ENCODE results near the gene CENPP. TPM values are rescaled to one million over a fixed set of nuclear protein-coding genes. Genes with fewer than 3 reads are reported as not detected.
A peak's percentile ranks its signal among the peaks of the same experiment; 100 is the strongest.

Gene CENPP
- total RNA-seq, 1 donor from 2014 or later, result 4.3 TPM

DNA sequence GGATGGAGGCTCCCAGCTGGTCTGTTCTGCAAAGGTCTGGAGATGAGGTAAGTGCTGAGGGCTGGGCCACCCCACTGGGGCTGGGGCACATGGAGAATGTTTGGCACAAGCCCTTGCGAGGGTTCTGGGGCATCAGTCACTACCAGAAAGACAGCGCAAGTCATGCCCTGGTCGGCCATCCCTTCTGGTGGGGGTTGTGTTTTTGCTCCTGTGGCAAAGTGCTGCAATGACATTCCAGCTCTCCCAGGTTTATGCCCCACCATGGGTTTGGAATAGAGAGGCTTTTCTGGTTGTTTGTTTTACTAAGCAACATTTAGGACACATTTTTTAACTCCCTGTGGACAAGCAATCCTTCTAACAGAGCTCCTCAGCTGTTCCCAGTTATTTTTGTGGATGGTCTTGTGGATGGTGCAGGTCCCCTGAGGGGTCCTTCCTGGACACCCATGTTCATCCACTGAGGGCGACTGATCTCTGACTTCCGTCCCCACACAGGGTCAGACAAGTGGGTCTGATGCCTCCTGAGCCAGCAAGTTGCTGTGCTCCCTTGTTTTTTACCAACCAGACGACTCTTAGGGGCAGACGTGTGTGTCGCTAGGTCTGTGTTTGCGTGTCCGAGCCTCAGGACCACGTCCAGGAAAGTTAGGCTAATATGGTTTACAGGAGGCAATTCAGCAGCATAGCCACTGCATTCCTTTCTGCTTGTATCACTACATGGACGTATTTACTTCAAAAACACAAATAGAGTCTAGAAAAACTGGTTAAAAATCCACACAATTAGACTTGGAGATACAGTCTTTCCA lies 274.9 kb downstream of the CENPP start:
- ATAC-seq (peak; percentile 76), DNase-seq (no peak)
- intact Hi-C loops (cut with micrococcal nuclease), result no loop called here

DNA sequence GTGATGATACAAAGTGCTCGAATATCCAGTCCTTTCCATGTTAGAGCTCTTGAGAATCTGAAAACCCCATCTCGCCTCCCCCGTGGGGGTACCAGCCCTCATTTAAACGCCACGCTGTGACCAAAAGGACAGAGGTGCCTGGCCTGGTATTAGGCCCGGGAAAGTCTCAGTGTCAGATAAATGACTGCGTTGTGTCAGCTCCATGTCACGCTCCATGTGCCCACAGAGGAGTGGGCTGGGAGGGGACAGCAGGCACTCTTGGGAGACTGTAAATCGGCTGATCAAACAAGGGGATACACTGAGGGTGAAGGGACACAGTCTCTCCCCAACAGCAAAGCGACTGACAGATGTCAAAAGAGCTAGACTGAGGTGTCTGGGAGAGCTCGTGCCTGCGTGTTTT lies 275.7 kb downstream of the CENPP start:
- DNase-seq (no peak), ATAC-seq (no peak)
- intact Hi-C loops (cut with micrococcal nuclease), result no loop called here

- intact Hi-C loops (cut with micrococcal nuclease), result no loop called here
- no peak for ATAC-seq
- DNase-seq, result no peak
Measured at GRCh38 chr9:92602413-92602812, 276.7 kb downstream of the CENPP start.

DNA sequence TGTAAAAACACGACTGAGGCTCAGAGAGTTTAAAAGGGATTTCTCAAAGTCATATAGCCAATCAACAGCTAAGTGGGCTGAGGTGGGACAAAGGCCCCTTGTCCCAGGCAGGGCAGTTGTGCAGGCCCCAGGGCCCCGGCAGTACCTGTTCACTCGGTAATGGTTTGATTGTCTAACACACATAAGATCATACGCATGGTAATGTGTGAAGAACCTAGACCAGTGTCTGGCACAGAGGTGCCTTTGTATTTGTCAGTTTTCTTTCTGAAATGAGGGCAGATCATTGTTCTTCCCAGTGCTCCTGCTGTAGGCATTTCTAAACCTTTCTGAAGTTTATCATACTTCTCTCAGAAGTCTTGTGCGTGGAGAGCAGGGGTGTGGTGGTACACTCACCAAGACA lies 277.3 kb downstream of the CENPP start:
- no peak for ATAC-seq

DNA sequence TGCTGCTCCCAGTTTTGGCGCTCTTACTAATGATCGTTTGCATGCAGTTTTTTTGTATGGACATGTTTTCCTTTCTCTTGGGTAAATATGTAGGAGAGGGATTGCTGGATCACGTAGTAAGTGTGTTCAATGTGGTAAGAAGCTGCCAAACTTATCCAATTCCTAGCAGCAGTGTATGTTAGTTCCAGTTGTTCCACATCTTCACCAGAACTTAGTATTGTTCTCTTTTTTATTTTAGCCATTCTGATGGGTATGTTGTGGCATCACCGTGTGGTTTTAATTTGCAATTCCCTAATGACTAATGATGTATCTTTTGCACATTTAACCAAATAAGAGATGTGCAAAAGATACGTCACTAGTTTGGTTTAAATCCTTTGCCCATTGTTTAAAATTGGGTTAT lies 278.2 kb downstream of the CENPP start:
- no peak for ATAC-seq
- intact Hi-C loops (cut with micrococcal nuclease), result no loop called here
- no peak for DNase-seq

More for the DNA sequence above, 277.3 kb downstream of the CENPP start:
- DNase-seq, result no peak
- intact Hi-C loops (cut with micrococcal nuclease), result no loop called here

- ATAC-seq, result no peak
- DNase-seq, result no peak
- intact Hi-C loops (cut with micrococcal nuclease), result no loop called here
Measured at GRCh38 chr9:92605224-92605623, 279.5 kb downstream of the CENPP start.

DNA sequence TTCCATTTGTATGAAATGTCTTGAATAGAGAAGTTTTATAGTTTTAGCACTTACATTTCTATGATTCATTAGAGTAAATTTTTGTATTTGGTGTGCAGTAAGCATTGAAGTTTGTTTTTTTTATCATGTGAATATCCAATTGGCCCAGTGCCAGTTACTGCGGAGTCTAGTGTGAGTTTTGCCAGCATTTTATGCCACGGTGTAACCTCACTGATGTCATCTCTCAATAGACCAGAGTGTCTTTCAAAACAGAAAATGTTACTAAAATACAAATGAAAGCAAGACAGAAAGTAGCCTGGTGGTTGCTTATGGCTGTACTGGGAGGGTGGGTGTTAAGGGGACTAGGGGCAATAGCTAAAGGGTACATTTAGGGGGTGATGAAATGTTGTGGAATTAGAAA lies 281.3 kb downstream of the CENPP start:
- ATAC-seq (peak; percentile 18), DNase-seq (no peak)
- intact Hi-C loops (cut with micrococcal nuclease), result no loop called here

GRCh38 chr9:92607773-92608172 lies 282.0 kb downstream of the CENPP start:
- peak; percentile 24 for ATAC-seq
- DNase-seq, result no peak
- intact Hi-C loops (cut with micrococcal nuclease), result no loop called here

GRCh38 chr9:92608241-92608908 lies 282.6 kb downstream of the CENPP start:
- intact Hi-C loops (cut with micrococcal nuclease), result no loop called here
- DNase-seq, result no peak
- ATAC-seq, result no peak

DNA sequence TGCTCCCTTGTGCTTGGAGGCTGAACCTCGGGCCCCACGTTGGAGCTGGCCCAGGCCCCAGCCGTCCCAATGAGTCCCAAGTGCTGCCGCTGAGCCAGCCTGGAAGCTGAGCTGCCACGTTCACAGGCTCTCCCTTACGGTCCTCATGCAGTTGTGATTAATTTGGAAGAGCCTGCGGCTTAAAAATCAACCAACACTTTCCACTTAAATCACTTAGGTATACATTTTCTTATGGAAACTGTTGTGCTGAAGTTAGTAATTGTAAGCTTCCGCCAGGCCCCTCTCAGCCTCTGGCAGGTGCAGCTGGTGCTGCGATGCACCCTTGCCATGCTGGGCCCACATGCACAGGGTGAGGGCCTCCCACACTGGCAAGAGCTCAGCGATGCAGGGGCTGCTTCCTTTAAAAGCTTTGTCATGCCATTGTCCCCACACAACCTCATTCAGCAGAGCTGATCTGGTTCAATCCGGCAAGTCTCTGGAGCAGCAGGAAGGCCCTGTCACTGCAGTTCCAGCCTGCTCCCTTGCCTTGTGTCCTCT lies 283.2 kb downstream of the CENPP start:
- ATAC-seq (peak; percentile 74), DNase-seq (peak; percentile 82)
- intact Hi-C loops (cut with micrococcal nuclease), result no loop called here

DNA sequence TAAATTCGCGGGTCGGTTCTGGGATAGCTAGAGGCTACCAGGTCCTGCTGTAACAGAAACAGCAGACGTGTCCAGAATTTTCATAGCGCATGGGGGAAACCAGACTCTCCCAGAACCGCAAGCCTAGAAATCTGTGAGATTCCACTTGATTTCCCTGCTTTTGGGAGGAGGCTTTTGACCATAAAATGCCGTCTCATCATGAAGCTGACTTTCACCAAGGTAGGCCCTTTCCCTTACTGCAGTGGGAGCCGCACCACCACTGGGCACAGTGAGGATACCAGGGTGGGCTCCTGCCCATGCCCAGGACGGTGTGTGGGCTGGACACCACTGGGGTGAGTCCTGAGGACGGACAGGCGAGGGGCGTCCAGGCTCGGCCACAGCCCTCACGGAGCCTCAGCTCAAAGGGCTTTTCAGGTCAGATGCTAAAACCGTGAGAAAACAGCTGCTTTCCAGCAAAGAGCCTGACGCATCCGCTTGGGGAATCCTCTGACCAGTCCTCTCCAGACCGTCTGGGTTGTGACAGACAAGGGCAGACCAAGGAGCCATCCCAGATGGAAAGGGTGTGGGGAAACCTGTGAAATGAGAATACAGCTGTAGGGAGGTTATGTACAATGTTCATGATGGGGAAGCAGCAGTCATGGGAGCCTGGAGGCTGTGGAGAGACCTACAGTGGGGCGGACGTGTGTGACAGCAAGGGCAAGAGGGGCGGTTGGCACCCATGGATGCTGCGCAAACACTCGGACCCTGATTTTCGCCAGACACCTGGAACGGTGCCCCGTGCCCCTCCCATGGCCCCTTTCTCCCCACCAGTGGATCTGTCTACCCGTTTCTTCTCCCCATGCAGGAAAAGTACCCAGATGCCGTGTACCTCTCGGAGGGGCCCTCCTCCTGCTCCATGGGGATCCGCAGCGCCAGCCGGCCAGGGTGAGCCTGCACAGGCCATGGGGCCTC lies 285.0 kb downstream of the CENPP start:
- peak; percentile 79 for ATAC-seq
- DNase-seq, result peak; percentile 66
- intact Hi-C loops (cut with micrococcal nuclease), result no loop called here

DNA sequence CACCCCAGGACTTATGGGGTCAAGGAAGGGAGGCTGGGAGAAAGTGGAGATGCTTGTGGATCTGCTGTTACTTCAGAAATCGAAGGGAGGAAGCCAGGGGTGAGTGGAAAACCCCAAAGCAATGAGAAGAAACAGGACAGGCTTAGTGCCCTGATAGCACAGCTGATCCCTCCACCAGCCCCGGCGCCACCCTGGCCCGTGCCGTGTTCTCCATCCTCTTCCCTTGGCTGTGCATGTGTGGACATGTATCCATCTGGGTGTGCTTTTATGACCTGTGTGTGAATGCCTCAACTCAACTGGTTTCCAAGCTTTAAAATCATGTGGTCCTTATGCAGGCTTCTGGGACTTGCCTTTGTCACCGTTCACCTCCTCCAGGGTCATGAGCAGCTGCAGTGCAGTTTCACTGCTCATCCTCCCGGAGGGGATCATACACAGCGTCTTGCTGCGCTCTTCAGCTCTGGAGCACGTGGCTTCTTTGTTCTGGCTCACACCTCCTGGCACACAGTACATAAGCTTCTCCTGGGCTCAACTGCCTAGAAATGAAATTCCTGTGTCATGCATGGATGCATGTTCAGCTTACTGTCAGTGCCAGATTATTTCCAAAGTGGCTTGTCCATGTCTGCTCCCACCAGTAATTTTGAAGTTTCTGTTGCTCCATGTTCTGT lies 286.0 kb downstream of the CENPP start:
- ATAC-seq, result peak; percentile 8
- DNase-seq, result no peak
- intact Hi-C loops (cut with micrococcal nuclease), result no loop called here

DNA sequence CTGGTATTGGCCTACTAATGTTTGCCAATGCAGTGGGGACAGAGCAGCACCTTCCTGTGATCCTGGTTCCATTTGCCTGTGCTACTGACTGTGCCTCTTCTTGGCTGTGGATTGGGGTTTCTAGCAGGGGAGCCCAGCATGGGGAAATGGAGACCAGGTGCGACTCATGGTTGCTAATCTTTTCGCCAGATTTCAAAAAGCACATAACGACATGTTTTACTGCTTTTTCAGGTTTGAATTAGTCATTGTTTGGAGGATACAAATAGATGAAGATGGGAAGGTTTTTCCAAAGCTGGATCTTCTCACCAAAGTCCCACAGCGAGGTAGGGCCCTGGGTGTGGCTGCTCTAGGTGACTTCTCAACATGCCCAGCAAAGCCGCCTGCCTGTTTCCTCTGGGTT lies 286.5 kb downstream of the CENPP start:
- no peak for ATAC-seq
- DNase-seq, result no peak
- intact Hi-C loops (cut with micrococcal nuclease), result no loop called here

DNA sequence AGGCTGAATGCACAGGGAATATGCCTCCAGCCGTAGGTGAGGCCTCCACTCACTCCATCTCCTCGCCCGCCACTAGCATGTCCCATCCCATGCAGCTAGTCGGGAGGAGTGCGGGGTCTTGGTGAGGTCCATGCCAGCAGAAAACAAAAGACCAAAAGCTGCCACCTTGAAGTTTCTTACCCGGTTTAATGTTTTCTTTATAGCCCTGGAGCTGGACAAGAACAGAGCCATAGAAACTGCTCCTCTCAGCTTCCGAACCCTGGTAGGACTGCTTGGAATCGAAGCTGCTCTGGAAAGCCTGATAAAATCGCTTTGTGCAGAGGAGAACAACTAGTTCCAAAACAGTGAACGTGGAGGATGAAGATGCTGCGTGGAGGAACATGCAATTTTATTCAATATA lies 287.1 kb downstream of the CENPP start:
- ATAC-seq (no peak), DNase-seq (no peak)
- intact Hi-C loops (cut with micrococcal nuclease), result no loop called here

DNA sequence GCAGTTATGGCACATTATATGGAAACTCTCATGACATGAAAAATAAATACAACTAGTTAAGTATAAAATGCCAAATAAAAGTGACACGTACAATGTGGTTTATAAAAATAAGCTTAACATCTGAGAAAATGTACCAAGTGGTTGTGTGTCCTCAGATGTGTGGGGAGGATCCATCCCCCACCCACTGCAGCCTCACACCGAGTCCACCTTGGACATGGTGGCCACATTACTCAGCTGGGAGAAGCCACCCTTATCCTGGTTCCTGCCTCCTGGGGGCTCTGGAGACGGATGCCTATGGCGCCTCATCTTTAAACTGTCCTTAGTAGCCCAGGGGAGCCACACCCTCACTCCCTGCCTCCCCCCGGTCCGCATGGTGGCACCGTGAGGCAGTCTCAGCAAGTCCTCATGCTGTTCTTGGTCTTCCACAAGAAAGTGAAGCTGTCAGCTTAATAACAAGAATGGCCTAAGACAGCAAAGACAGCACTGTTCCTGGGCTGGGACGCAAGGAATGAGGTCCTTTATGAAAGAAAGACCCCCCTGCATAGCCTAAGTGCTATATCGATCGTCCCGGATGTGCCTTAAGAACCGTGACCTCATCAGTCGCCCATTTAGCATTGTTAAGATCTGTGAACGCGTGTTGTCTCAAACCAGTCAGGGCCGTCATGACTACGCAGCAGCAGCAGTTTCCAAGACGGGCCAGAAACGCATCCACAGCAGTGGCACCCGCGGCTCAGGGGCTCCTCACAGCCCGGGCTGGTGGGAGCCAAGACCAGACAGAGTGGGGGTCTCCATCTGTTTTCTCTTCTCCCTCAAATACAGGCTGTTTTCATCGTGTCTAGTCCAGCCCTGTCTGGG lies 287.7 kb downstream of the CENPP start:
- no peak for DNase-seq
- no peak for ATAC-seq
- intact Hi-C loops (cut with micrococcal nuclease), result no loop called here

GRCh38 chr9:92614123-92614510 lies 288.4 kb downstream of the CENPP start:
- ATAC-seq, result no peak
- intact Hi-C loops (cut with micrococcal nuclease), result no loop called here

GRCh38 chr9:92614763-92615461 lies 289.2 kb downstream of the CENPP start:
- ATAC-seq, result no peak
- no peak for DNase-seq
- intact Hi-C loops (cut with micrococcal nuclease), result no loop called here

More at GRCh38 chr9:92614123-92614510, 288.4 kb downstream of the CENPP start:
- no peak for DNase-seq

DNA sequence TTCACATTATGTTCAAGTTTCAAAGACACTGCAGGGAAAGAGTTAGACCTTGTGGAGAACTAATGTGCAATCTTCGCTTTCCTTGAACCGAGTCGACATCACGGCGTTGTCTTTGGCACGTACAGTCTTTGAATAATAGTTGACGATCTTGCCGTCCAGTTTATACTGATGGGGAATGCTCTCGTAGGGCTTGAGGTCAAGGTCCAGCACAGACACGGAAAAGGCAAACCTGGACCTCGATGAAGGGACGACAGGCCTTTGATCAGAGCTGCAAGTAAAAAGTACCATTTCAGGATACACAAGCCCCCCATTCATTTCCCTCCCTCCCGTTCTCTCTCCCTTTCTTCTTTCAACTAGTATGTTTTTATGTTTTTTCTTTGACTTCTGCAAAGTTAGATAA lies 290.0 kb downstream of the CENPP start:
- ATAC-seq (no peak), DNase-seq (no peak)
- intact Hi-C loops (cut with micrococcal nuclease), result no loop called here
